Esophagus squamous epithelium (tissue), 5 donors: ENCODE data around the gene JADE1. TPM values are rescaled to one million over a fixed set of nuclear protein-coding genes. Genes with fewer than 3 reads are reported as not detected.

Source experiments
- DNase-seq: peaks from one replicate; lab custom pipeline; 2025; lab: John Stamatoyannopoulos, UW
- H3K27ac ChIP-seq, 4 donors: fragments of 200-600 bp; sonication (generic); one replicate each; pipeline ENCODE4 v1.5.1; 2016 to 2019; ENCODE audit warnings: mild to moderate bottlenecking in 1 of 4
- H3K27me3 ChIP-seq, 4 donors: fragments of 200-600 bp; sonication (generic); 1 replicate in 3 of 4; 2 replicates in 1 of 4; pipeline versions ENCODE4 v1.5.1 to v1.6.0; 2017 to 2021; ENCODE audit warnings: antibody characterized with exemption in 1 of 4
- H3K36me3 ChIP-seq, 3 donors: fragments of 200-600 bp; sonication (generic); one replicate each; pipeline ENCODE4 v1.5.1; 2016 to 2019
- H3K4me1 ChIP-seq, 3 donors: fragments of 200-600 bp; sonication (generic); one replicate each; pipeline ENCODE4 v1.5.1; 2017 to 2019
- H3K4me3 ChIP-seq, 4 donors: fragments of 200-600 bp; sonication (generic); 1 replicate in 3 of 4; 2 replicates in 1 of 4; pipeline ENCODE4 v1.5.1; 2016 to 2019; ENCODE audit warnings: mild to moderate bottlenecking in 2 of 4, moderate library complexity in 1 of 4
- H3K9me3 ChIP-seq, 3 donors: fragments of 200-600 bp; sonication (generic); one replicate each; pipeline ENCODE4 v1.5.1; 2016 to 2019
- CTCF ChIP-seq, 6 experiments: fragments of 450-650 bp in 4 of 6; fragments of 200-600 bp in 2 of 6; sonication (generic) in 2 of 6; IDR thresholded peaks; one replicate each; pipeline ENCODE4 v1.5.1; 2016 to 2019; ENCODE audit warnings: antibody characterized with exemption in 6 of 6, mild to moderate bottlenecking in 4 of 6, moderate library complexity in 4 of 6
- POLR2A ChIP-seq, 4 donors: fragments of 450-650 bp; IDR thresholded peaks; one replicate each; pipeline ENCODE4 v1.6.1; 2017; ENCODE audit warnings: antibody characterized with exemption in 4 of 4, mild to moderate bottlenecking in 4 of 4, moderate library complexity in 3 of 4
- WGBS, 2 donors: methylation state at CpG; one replicate each; pipeline ENCODE4 v1.1.5; 2018; 5-methylcytosine and 5-hydroxymethylcytosine counted together
- intact Hi-C: fragments of 100-400 bp; cut with DNase I; formaldehyde crosslinking; loops from one replicate; pipeline ENCODE4 v1.15.0; 2022
- total RNA-seq, 4 donors: library from RNA; depleted of rRNA; stranded (reverse); fragments of >200 nt; gene quantifications; one replicate each; pipeline ENCODE4 v1.1.0, GENCODE V29; 2016
- donor health status: DM: yes; HTN: yes; CAD: no.

The JADE1 gene
- total RNA-seq, 4 donors from 2014 or later: 3.6 to 27.1 (median 8.3) TPM

DNA sequence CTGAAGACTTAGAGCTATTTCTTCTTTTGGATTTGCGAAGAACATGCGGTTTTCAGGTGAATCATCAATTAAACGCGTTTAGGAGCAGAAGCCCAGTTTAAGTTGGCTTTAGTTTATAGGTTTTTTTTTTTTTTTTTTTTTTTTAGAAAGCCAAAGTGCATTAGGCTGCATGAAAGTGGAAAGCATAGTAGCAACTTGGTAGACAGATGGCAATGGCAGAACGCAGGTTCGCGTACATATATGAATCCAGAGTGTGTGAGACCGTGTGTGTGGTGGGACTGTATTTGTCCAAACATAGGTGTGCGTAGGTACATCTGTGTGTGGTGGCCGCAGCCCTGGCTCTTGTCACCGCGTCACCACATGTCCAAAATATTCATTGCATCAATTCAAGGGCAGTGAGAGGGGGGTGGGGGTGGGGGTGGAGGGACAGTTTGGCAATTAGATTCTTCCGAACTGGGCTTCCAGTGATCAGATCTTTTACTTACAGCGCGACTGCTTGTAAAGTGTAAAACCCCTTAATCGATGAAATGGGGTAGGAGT is 901 bp downstream of the JADE1 start:
- TF ChIP-seq POLR2A (IDR thresholded peaks at IDR 0.05) (no peak), CTCF (IDR thresholded peaks at IDR 0.05) (no peak)
- Histone ChIP-seq H3K4me3 (peak overlapping the region; percentile 71 to 74 (median 72)), H3K27ac (peak overlapping the region; percentile 82 to 99 (median 90)), H3K27me3 (no peaks in the 10 kb centered on the region), H3K36me3 (no peaks in the 10 kb centered on the region), H3K4me1 (peaks cover 3 to 23% (median 6%) of the 10 kb centered on the region in 3 donors), H3K9me3 (no peaks in the 10 kb centered on the region)
- DNase-seq: no peak
- intact Hi-C loops: no loop called here
- WGBS, 2 donors: 0% methylated on average over 13 of the region's 16 CpGs

DNA sequence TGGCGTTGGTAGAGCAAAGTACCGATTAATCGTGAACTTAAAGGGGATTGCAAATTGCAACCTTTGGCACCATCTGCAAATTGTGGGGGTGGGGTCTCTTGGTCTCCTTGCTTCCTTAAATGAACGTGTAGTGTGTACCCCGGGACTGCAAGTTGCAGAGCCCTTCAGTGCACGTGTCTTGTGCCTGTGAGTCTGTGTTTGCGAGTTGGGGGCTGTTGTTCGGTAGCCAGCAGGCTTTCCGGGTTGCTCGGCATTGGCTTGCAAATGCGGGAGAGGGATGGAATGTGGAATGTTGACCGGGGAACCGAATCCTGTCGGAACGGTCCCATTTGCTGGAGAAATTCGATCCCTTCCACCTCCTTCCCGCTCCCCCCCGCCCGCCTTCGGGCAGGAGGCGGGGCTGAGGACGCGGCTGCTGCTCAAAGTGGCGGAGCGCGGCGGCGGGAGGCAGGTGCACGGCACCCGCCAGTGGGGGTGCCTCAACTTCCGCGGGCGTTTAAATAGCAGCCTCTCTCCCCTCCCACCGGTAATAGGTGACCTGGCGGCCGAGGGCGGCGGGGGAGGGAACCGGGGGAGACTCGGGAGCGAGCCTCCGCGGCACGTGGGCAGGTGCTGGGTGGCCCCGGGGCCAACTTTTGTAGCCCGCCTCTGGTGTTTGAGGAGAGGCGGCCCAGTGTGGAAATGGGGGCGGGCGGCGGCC is 1.5 kb downstream of the JADE1 start:
- peak; percentile 32 for DNase-seq
- no peaks in the 10 kb centered on the region for H3K27me3 ChIP-seq
- peaks cover 3 to 27% (median 6%) of the 10 kb centered on the region in 3 donors for H3K4me1 ChIP-seq
- TF ChIP-seq CTCF (IDR thresholded peaks at IDR 0.05) (peak in 2 of 6 experiments; percentile 8 to 32), POLR2A (IDR thresholded peaks at IDR 0.05) (peak in 1 of 4 donors; percentile 71)
- H3K4me3 ChIP-seq: peak overlapping the region; percentile 71 to 74 (median 72)
- 0% methylated on average over 5 to 12 of the region's 50 CpGs for WGBS, 2 donors
- intact Hi-C loops: no loop called here
- H3K36me3 ChIP-seq: no peaks in the 10 kb centered on the region
- H3K9me3 ChIP-seq: no peaks in the 10 kb centered on the region
- peak overlapping the region; percentile 82 to 99 (median 90) for H3K27ac ChIP-seq

- H3K4me1 ChIP-seq: peaks cover 3 to 27% (median 6%) of the 10 kb centered on the region in 3 donors
- H3K4me3 ChIP-seq: peak overlapping the region; percentile 71 to 74 (median 72)
- intact Hi-C loops: no loop called here
- TF ChIP-seq CTCF (IDR thresholded peaks at IDR 0.05) (no peak), POLR2A (IDR thresholded peaks at IDR 0.05) (peak in 3 of 4 donors; percentile 11 to 76 (median 73))
- no peaks in the 10 kb centered on the region for H3K9me3 ChIP-seq
- no peaks in the 10 kb centered on the region for H3K27me3 ChIP-seq
- H3K27ac ChIP-seq: peak overlapping the region; percentile 82 to 99 (median 90)
- no peaks in the 10 kb centered on the region for H3K36me3 ChIP-seq
- DNase-seq: peak; percentile 46
- 0% methylated on average over 3 to 25 of the region's 123 CpGs for WGBS, 2 donors
These were observed 2.3 kb downstream of the JADE1 start for GRCh38 chr4:128811571-128812441.

DNA sequence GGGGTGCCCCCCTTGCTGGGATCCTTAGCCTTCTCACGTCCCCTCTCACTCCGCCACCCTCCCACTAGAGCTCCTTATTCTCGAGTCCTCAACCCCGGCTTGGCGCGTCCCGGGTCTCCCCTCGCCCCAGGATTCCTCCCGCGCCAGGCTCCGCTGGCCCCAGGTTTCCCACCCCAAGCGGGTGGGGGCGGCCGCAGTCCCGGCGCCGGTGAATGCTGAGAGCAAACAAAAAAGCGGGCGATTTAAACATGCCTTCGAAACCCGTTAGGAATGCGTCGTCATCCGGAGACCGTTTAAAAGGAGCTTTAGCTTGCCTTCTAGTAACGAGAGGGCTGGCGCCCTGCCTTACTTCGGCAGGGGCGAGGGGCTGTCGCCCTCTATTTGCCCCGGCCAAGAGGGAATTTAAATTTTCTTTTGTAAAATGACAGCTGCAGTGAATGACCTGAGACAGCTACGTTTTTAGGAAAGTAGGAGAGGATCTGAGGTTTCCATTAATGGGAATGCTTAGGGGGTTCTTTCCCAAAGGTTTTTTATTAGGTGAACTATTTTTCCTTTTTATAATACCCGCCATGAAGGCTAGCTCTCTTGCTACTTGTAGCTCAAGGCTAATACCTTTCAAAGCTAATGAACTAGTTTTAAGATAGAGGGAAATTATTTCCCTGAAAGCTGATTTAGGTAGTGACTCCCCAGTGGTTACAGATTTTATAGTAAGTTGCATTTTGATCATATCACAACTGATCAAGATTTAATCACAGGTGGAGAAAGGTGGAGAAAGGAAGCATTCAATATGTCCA is 3.1 kb downstream of the JADE1 start:
- Histone ChIP-seq H3K27ac (peak overlapping the region; percentile 82 to 99 (median 90)), H3K9me3 (no peaks in the 10 kb centered on the region), H3K36me3 (no peaks in the 10 kb centered on the region), H3K27me3 (no peaks in the 10 kb centered on the region), H3K4me3 (peak overlapping the region; percentile 71 to 74 (median 72)), H3K4me1 (peaks cover 3 to 27% (median 6%) of the 10 kb centered on the region in 3 donors)
- DNase-seq: no peak
- intact Hi-C loops: no loop called here
- 0% methylated on average over 8 to 24 of the region's 33 CpGs for WGBS, 2 donors
- TF ChIP-seq CTCF (IDR thresholded peaks at IDR 0.05) (no peak), POLR2A (IDR thresholded peaks at IDR 0.05) (no peak)
